GM12873 (cell line): ENCODE data around the gene ATXN2L.

Source experiments
- CTCF ChIP-seq: IDR thresholded peaks from 2 replicates; pipeline ENCODE4 v1.5.1; 2012; ENCODE audit warnings: low read depth, mild to moderate bottlenecking, moderate library complexity, low read length, control low read depth; ENCODE audit not compliant: insufficient read depth; ENCODE audit errors: missing control alignments

Gene ATXN2L

GRCh38 chr16:28836761-28837064 lies 13.9 kb downstream of the ATXN2L start:
- no peak for TF ChIP-seq CTCF

GRCh38 chr16:28837672-28838557 lies 15.1 kb downstream of the ATXN2L start:
- TF ChIP-seq CTCF, result no peak

GRCh38 chr16:28838558-28838918 lies 15.7 kb downstream of the ATXN2L start:
- TF ChIP-seq CTCF, result no peak

GRCh38 chr16:28839004-28839639 lies 16.3 kb downstream of the ATXN2L start:
- no peak for TF ChIP-seq CTCF

GRCh38 chr16:28839899-28840298 lies 17.1 kb downstream of the ATXN2L start:
- no peak for TF ChIP-seq CTCF

GRCh38 chr16:28842696-28843095 lies 19.9 kb downstream of the ATXN2L start:
- TF ChIP-seq CTCF, result no peak

- no peak for TF ChIP-seq CTCF
These were observed 21.0 kb downstream of the ATXN2L start for GRCh38 chr16:28843766-28844165.
